GM12878 (cell line): Measurements from ENCODE around the gene PRSS1.

Source experiments
- CTCF ChIP-seq, 3 experiments: IDR thresholded peaks in 2 of 3; conservative IDR thresholded peaks in 1 of 3; 2 replicates each; pipeline ENCODE4 v1.5.1; 2011; ENCODE audit warnings: low read depth in 3 of 3, low read length in 3 of 3, mild to moderate bottlenecking in 3 of 3, control low read depth in 2 of 3, moderate library complexity in 2 of 3, inconsistent platforms in 1 of 3, mixed read lengths in 1 of 3; ENCODE audit not compliant: control insufficient read depth in 2 of 3, insufficient read depth in 1 of 3; ENCODE audit errors: extremely low read depth in 1 of 3
- FOXM1 ChIP-seq: IDR thresholded peaks from 2 replicates; pipeline ENCODE4 v1.6.1; 2012; ENCODE audit warnings: low read depth, mild to moderate bottlenecking, inconsistent platforms, low read length, moderate library complexity
- JUNB ChIP-seq: IDR thresholded peaks from 2 replicates; pipeline ENCODE4 v1.6.1; 2016; ENCODE audit warnings: antibody characterized with exemption, mild to moderate bottlenecking
- POLR2A ChIP-seq: IDR thresholded peaks from 2 replicates; pipeline ENCODE4 v1.6.1; 2011; ENCODE audit warnings: low read depth, mild to moderate bottlenecking, low read length
- RCOR1 ChIP-seq: conservative IDR thresholded peaks from 2 replicates; pipeline ENCODE4 v1.6.1; 2012; ENCODE audit warnings: low read depth, low read length, improper control_type of control experiment
- RUNX3 ChIP-seq: IDR thresholded peaks from 2 replicates; pipeline ENCODE4 v1.6.1; 2012; ENCODE audit warnings: low read length, inconsistent platforms
- SIX5 ChIP-seq: IDR thresholded peaks from 2 replicates; pipeline ENCODE4 v1.6.1; 2011; ENCODE audit warnings: mild to moderate bottlenecking, low read depth, low read length, moderate library complexity; ENCODE audit not compliant: severe bottlenecking
- TAF1 ChIP-seq: IDR thresholded peaks from 2 replicates; pipeline ENCODE4 v1.6.1; 2011; ENCODE audit warnings: mild to moderate bottlenecking, low read depth, low read length, borderline replicate concordance
- TCF7 ChIP-seq: IDR thresholded peaks from 2 replicates; pipeline ENCODE4 v1.6.1; 2014; ENCODE audit warnings: antibody characterized with exemption, borderline replicate concordance
- ZBTB33 ChIP-seq: fragments of 450-650 bp; IDR thresholded peaks from 2 replicates; pipeline ENCODE4 v1.6.1; 2017; ENCODE audit warnings: mild to moderate bottlenecking
- ZNF24 ChIP-seq: fragments of 450-650 bp; IDR thresholded peaks from 2 replicates; pipeline ENCODE4 v1.6.1; 2017; ENCODE audit warnings: antibody characterized with exemption, mild to moderate bottlenecking

- TF ChIP-seq TCF7: no peak
- TF ChIP-seq RUNX3: no peak
- TF ChIP-seq TAF1: no peak
- TF ChIP-seq SIX5: no peak
- no peak for TF ChIP-seq RCOR1
- TF ChIP-seq CTCF (IDR thresholded peaks at IDR 0.05 in 2 of 3, conservative IDR thresholded peaks at IDR 0.05 in 1 of 3; ENCODE audit: control insufficient read depth in 2 of 3, extremely low read depth in 1 of 3, insufficient read depth in 1 of 3, low read depth in 3 of 3, low read length in 3 of 3): no peak
- no peak for TF ChIP-seq JUNB
- no peak for TF ChIP-seq POLR2A
- no peak for TF ChIP-seq ZNF24
- no peak for TF ChIP-seq ZBTB33
- TF ChIP-seq FOXM1: no peak
Observed at GRCh38 chr7:142774826-142775225, 25.6 kb downstream of the PRSS1 start.
